Neural cell (in vitro differentiated cells): Measurements from ENCODE around the gene ASB4. TPM values are rescaled to one million over a fixed set of nuclear protein-coding genes. Genes with fewer than 3 reads are reported as not detected.

Experiments used
- H2AFZ ChIP-seq: fragments of 200-600, 300-800 bp; sonication (generic), shearing (Covaris generic); 2 replicates; pipeline ENCODE4 v1.6.0; 2014; ENCODE audit warnings: low read depth, mild to moderate bottlenecking, antibody characterized with exemption, low read length, moderate library complexity
- H3F3A ChIP-seq: fragments of 200-600 bp; shearing (Covaris generic); 2 replicates; pipeline ENCODE4 v1.6.1; 2016; ENCODE audit warnings: mild to moderate bottlenecking, moderate library complexity, mixed read lengths, antibody characterized with exemption, low read length; ENCODE audit not compliant: insufficient read depth, poor library complexity, severe bottlenecking
- H3K27ac ChIP-seq: fragments of 200-600, 300-800 bp; sonication (generic), shearing (Covaris generic); 2 replicates; pipeline ENCODE4 v1.5.1; 2014; ENCODE audit warnings: mild to moderate bottlenecking, low read length, moderate library complexity
- H3K27me3 ChIP-seq: fragments of 300-800, 200-600 bp; sonication (generic), shearing (Covaris generic); 2 replicates; pipeline ENCODE4 v1.6.0; 2014; ENCODE audit warnings: mild to moderate bottlenecking, low read depth, low read length, moderate library complexity; ENCODE audit not compliant: insufficient read depth
- H3K36me3 ChIP-seq: fragments of 300-800, 200-600 bp; sonication (generic), shearing (Covaris generic); 2 replicates; pipeline ENCODE4 v1.5.1; 2014; ENCODE audit warnings: mild to moderate bottlenecking, antibody characterized with exemption, low read length, moderate library complexity; ENCODE audit not compliant: insufficient read depth
- H3K4me2 ChIP-seq: fragments of 300-800, 200-600 bp; sonication (generic), shearing (Covaris generic); 2 replicates; pipeline ENCODE4 v1.6.0; 2014; ENCODE audit warnings: mild to moderate bottlenecking, low read length
- H3K4me3 ChIP-seq: fragments of 300-800, 200-600 bp; sonication (generic), shearing (Covaris generic); 2 replicates; pipeline ENCODE4 v1.5.1; 2014; ENCODE audit warnings: mild to moderate bottlenecking, low read length, moderate library complexity
- H3K79me2 ChIP-seq: fragments of 200-600 bp; shearing (Covaris generic); replicated peaks from 2 replicates; pipeline ENCODE4 v1.6.0; 2014; ENCODE audit warnings: mild to moderate bottlenecking, low read length, moderate library complexity; ENCODE audit not compliant: insufficient read depth
- H3K9ac ChIP-seq: fragments of 300-800, 200-600 bp; sonication (generic), shearing (Covaris generic); 2 replicates; pipeline ENCODE4 v1.6.1; 2016; ENCODE audit warnings: mild to moderate bottlenecking, low read length, mixed read lengths
- H3K9me2 ChIP-seq: fragments of 200-600 bp; shearing (Covaris generic); 2 replicates; pipeline ENCODE4 v1.6.1; 2016; ENCODE audit warnings: mild to moderate bottlenecking, low read length, mixed read lengths; ENCODE audit not compliant: insufficient read depth
- H3K9me3 ChIP-seq: fragments of 200-600, 300-800 bp; sonication (generic), shearing (Covaris generic); 2 replicates; pipeline ENCODE4 v1.6.1; 2016; ENCODE audit warnings: mild to moderate bottlenecking, mixed run types, low read length, moderate library complexity, mixed read lengths
- H4K20me1 ChIP-seq: fragments of 200-600 bp; shearing (Covaris generic); 2 replicates; pipeline ENCODE4 v1.6.1; 2016; ENCODE audit warnings: mild to moderate bottlenecking, mixed run types; ENCODE audit not compliant: insufficient read depth
- EP300 ChIP-seq: fragments of 450-650 bp; conservative IDR thresholded peaks from 2 replicates; pipeline ENCODE4 v1.6.1; 2014; ENCODE audit warnings: antibody characterized with exemption, mild to moderate bottlenecking, moderate library complexity; ENCODE audit not compliant: poor library complexity, severe bottlenecking
- EZH2 ChIP-seq: fragments of 200-600, 300-800 bp; shearing (Covaris generic), sonication (generic); IDR thresholded peaks from 2 replicates; pipeline ENCODE4 v1.6.1; 2014; ENCODE audit warnings: antibody characterized with exemption, low read length, borderline replicate concordance, mild to moderate bottlenecking; ENCODE audit not compliant: insufficient read depth, poor library complexity, severe bottlenecking
- MXI1 ChIP-seq: fragments of 450-650 bp; conservative IDR thresholded peaks from 2 replicates; pipeline ENCODE4 v1.6.1; 2014; ENCODE audit warnings: antibody characterized with exemption, mild to moderate bottlenecking; ENCODE audit not compliant: poor library complexity, severe bottlenecking
- POLR2AphosphoS5 ChIP-seq: IDR thresholded peaks from 2 replicates; pipeline ENCODE4 v1.6.1; 2012
- RAD21 ChIP-seq: fragments of 450-650 bp; conservative IDR thresholded peaks from 2 replicates; pipeline ENCODE4 v1.6.1; 2014; ENCODE audit warnings: antibody characterized with exemption, mild to moderate bottlenecking, moderate library complexity
- SMC3 ChIP-seq: fragments of 450-650 bp; conservative IDR thresholded peaks from 2 replicates; pipeline ENCODE4 v1.6.1; 2014; ENCODE audit warnings: antibody characterized with exemption, mild to moderate bottlenecking, moderate library complexity; ENCODE audit not compliant: poor library complexity
- TAF1 ChIP-seq: IDR thresholded peaks from 2 replicates; pipeline ENCODE4 v1.6.1; 2012; ENCODE audit warnings: low read depth
- polyA plus RNA-seq: library from polyadenylated mRNA; depleted of rRNA; stranded (reverse); fragments of >200 nt; gene quantifications from 2 replicates; pipeline ENCODE4 v1.2.3, GENCODE V29; 2014
- TF ChIP-seq, protein P1 (sequence below): IDR thresholded peaks from 2 replicates; pipeline ENCODE4 v1.6.1; 2012; ENCODE audit warnings: borderline replicate concordance
- TF ChIP-seq, protein P2 (sequence below): fragments of 450-650 bp; IDR thresholded peaks from 2 replicates; pipeline ENCODE4 v1.5.1; 2014; ENCODE audit warnings: antibody characterized with exemption, mild to moderate bottlenecking, moderate library complexity; ENCODE audit not compliant: poor library complexity, severe bottlenecking

The ASB4 gene
- polyA plus RNA-seq, 1 donor from 2014 or later: 0.11 TPM

DNA sequence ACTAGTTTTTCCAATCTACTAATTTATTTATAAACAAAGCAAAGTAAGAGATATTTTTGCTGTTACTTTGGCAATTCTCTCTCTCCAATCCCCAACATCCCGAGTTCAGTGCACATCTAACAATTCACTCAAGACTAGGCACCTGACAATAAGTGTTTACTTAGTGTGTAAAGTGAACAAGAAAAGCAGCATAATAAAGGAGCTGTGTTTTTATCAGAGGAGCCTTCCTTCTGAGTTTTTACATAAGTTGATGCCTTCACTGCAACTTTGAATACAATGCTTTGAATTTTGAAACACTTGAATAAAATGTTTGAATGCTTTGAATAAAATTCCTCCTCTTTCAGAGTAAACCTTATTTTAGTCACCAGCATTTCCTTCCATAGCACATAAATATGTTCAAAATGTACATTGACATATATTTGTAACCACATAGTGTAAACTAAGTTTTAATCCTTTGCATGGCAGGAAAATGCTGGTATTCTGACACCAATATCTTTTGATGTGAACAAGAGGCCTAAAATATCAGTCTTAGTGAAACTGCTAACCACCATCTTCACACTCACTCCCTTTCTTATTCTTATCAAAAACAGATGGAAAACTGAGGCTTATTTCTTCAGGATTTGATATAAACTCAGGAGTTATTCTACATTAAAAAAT, 99.2 kb downstream of the ASB4 start:
- Histone ChIP-seq H3K27ac (no peak overlapping the region), H3K9me3 (no peaks in the 10 kb centered on the region), H3K4me3 (no peak overlapping the region), H3K4me2 (no peak overlapping the region), H3K27me3 (no peaks in the 10 kb centered on the region), H3K36me3 (no peaks in the 10 kb centered on the region), H4K20me1 (no peaks in the 10 kb centered on the region), H3K9ac (no peak overlapping the region), H3K9me2 (no peaks in the 10 kb centered on the region), H3K79me2 (no peaks in the 10 kb centered on the region), H3F3A (no peaks in the 10 kb centered on the region), H2AFZ (no peak overlapping the region)
- TF ChIP-seq, protein P1, sequence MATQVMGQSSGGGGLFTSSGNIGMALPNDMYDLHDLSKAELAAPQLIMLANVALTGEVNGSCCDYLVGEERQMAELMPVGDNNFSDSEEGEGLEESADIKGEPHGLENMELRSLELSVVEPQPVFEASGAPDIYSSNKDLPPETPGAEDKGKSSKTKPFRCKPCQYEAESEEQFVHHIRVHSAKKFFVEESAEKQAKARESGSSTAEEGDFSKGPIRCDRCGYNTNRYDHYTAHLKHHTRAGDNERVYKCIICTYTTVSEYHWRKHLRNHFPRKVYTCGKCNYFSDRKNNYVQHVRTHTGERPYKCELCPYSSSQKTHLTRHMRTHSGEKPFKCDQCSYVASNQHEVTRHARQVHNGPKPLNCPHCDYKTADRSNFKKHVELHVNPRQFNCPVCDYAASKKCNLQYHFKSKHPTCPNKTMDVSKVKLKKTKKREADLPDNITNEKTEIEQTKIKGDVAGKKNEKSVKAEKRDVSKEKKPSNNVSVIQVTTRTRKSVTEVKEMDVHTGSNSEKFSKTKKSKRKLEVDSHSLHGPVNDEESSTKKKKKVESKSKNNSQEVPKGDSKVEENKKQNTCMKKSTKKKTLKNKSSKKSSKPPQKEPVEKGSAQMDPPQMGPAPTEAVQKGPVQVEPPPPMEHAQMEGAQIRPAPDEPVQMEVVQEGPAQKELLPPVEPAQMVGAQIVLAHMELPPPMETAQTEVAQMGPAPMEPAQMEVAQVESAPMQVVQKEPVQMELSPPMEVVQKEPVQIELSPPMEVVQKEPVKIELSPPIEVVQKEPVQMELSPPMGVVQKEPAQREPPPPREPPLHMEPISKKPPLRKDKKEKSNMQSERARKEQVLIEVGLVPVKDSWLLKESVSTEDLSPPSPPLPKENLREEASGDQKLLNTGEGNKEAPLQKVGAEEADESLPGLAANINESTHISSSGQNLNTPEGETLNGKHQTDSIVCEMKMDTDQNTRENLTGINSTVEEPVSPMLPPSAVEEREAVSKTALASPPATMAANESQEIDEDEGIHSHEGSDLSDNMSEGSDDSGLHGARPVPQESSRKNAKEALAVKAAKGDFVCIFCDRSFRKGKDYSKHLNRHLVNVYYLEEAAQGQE: no peak
- TF ChIP-seq SMC3: no peak
- no peak for TF ChIP-seq RAD21

DNA sequence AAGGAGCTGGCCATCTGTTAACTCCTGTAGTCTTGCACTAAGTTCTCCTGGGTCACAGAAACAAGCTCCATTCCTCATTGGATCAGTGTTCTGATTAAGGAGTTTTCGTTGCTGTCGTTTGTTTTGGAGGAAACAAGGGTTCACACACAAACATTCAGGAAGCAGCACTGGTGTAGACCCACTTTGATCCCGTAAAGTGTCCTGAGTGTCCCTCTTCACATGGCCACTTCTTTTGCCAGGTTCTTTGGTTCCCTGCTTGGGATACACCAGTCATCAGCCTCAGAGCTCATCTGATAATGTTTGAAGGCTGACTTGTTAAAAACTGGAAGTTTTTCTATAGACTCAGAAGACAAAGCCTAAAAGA, 99.7 kb downstream of the ASB4 start:
- Histone ChIP-seq H3K36me3 (no peaks in the 10 kb centered on the region), H3K9me2 (no peaks in the 10 kb centered on the region), H4K20me1 (no peaks in the 10 kb centered on the region), H3K4me2 (no peak overlapping the region), H3K9ac (no peak overlapping the region), H2AFZ (no peak overlapping the region), H3K9me3 (no peaks in the 10 kb centered on the region), H3K4me3 (no peak overlapping the region), H3K27me3 (no peaks in the 10 kb centered on the region), H3K79me2 (no peaks in the 10 kb centered on the region), H3K27ac (no peak overlapping the region), H3F3A (no peaks in the 10 kb centered on the region)
- TF ChIP-seq, protein P1: no peak
- TF ChIP-seq EP300 (no peak), SMC3 (no peak), POLR2AphosphoS5 (no peak), RAD21 (no peak), TAF1 (no peak), EZH2 (no peak), MXI1 (no peak)
- TF ChIP-seq, protein P2, sequence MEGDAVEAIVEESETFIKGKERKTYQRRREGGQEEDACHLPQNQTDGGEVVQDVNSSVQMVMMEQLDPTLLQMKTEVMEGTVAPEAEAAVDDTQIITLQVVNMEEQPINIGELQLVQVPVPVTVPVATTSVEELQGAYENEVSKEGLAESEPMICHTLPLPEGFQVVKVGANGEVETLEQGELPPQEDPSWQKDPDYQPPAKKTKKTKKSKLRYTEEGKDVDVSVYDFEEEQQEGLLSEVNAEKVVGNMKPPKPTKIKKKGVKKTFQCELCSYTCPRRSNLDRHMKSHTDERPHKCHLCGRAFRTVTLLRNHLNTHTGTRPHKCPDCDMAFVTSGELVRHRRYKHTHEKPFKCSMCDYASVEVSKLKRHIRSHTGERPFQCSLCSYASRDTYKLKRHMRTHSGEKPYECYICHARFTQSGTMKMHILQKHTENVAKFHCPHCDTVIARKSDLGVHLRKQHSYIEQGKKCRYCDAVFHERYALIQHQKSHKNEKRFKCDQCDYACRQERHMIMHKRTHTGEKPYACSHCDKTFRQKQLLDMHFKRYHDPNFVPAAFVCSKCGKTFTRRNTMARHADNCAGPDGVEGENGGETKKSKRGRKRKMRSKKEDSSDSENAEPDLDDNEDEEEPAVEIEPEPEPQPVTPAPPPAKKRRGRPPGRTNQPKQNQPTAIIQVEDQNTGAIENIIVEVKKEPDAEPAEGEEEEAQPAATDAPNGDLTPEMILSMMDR: no peak
